22Rv1 (cell line): Measurements from ENCODE around the gene IL1R1.

Experiments
- H3K27ac ChIP-seq: fragments of 450-650 bp; 2 replicates; pipeline ENCODE4 v1.5.1; 2017
- ZFX ChIP-seq: fragments of 450-650 bp; IDR thresholded peaks from 2 replicates; pipeline ENCODE4 v1.6.1; 2017; ENCODE audit warnings: antibody characterized with exemption, borderline replicate concordance
- TF ChIP-seq, protein P1 (sequence below): fragments of 450-650 bp; IDR thresholded peaks from 2 replicates; pipeline ENCODE4 v1.5.1; 2017; ENCODE audit warnings: mild to moderate bottlenecking

The IL1R1 gene

DNA sequence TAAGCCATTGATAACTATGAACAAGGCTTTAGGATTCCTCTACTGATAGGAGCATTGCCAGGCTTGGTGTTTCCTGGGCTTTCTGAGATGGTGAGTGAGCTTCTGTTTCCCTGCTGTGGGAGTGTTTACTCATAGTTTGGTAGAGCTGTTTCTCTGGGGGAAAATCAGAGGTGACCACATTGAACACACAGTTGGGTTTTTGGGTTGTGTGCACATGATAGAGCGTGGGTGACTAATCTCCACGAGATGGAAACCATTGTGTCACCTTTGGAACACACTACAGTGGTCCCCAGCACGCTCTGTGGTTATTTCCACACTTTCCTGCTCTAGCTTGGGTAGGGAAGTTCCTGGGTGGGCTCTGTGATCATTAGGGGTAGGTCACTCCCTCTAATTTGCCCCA lies 5.4 kb downstream of the IL1R1 start:
- TF ChIP-seq ZFX = no peak
- TF ChIP-seq, protein P1, sequence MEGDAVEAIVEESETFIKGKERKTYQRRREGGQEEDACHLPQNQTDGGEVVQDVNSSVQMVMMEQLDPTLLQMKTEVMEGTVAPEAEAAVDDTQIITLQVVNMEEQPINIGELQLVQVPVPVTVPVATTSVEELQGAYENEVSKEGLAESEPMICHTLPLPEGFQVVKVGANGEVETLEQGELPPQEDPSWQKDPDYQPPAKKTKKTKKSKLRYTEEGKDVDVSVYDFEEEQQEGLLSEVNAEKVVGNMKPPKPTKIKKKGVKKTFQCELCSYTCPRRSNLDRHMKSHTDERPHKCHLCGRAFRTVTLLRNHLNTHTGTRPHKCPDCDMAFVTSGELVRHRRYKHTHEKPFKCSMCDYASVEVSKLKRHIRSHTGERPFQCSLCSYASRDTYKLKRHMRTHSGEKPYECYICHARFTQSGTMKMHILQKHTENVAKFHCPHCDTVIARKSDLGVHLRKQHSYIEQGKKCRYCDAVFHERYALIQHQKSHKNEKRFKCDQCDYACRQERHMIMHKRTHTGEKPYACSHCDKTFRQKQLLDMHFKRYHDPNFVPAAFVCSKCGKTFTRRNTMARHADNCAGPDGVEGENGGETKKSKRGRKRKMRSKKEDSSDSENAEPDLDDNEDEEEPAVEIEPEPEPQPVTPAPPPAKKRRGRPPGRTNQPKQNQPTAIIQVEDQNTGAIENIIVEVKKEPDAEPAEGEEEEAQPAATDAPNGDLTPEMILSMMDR = no peak
- no peak overlapping the region for H3K27ac ChIP-seq

DNA sequence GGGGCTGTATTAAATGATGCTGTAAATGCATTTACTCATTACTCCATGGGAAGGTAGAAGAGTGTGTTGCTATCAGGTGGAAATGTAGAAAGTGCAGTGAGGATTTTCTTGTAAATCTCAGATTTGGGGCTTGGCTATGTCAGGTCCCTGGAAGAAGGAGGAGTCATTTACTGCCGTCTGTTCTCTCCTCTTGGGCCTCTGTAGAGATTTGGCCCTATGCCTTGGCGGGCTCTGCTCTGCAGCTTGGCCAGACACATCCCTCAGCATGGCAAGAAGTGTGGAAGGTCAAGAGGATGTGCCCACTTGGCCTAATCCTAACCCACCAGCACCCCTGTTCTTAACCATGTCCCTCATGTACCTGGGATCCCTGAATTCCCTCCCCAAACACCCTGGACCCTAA lies 6.7 kb downstream of the IL1R1 start:
- TF ChIP-seq ZFX = no peak
- TF ChIP-seq, protein P1 = no peak
- H3K27ac ChIP-seq = no peak overlapping the region

DNA sequence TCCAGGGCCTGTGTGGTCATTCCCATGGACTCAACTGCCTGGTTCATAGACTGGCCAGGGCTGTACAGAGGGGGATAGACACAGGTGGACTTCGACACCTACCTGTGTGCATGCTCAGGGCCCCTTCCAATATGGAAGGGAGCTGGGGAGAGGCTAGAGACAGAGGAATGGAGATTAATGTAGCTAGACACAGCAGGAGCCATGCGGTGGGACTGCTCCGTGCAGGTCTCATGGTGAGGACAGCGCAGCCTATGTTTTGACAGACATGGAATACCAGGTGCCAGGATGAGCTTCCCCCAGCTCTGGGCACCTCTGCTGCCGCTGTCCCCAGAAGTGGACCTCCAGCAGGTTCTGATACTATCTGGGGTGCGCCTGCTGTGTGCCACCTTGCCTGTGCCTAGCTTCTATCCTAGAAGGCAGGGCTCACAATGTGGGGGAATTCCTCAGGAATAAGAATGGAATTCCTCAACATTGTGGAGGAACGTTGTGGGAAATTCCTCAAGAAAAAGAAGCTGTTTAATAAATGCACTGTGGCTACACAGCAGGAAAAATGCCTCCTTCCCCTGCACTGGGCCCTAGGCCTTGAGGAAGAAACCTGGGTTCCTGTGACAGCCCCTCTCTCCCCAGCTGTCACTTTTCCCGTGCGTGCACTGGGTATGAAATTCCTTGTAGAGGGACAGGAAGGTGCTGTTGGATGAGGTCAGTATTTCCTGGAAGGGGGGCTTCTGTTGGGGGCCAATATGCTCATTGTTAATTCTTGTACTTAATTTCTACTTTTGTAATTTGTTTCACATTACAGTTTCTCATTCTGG lies 7.3 kb downstream of the IL1R1 start:
- no peak overlapping the region for H3K27ac ChIP-seq
- TF ChIP-seq, protein P1 = no peak
- no peak for TF ChIP-seq ZFX

DNA sequence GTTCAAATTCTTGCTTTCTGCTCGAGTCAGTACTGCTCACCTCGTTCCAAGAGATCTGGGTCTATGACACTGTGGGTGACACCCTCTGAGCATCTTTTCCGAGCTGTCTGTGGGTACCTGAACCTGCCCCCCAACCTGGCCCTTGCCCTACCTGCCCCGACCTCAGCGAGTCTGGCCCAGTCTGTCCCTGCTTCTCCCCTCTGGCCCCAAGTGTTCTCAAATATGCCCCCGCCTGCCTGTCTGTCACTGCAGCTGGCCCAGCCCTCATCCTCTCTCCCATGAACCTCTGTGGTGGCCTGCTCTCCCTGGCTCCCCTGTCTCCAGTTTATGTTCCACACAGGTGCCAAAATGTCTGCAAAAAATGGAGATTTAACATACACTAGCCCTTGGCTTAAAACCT lies 11.8 kb downstream of the IL1R1 start:
- TF ChIP-seq, protein P1 = no peak
- TF ChIP-seq ZFX = no peak
- no peak overlapping the region for H3K27ac ChIP-seq

DNA sequence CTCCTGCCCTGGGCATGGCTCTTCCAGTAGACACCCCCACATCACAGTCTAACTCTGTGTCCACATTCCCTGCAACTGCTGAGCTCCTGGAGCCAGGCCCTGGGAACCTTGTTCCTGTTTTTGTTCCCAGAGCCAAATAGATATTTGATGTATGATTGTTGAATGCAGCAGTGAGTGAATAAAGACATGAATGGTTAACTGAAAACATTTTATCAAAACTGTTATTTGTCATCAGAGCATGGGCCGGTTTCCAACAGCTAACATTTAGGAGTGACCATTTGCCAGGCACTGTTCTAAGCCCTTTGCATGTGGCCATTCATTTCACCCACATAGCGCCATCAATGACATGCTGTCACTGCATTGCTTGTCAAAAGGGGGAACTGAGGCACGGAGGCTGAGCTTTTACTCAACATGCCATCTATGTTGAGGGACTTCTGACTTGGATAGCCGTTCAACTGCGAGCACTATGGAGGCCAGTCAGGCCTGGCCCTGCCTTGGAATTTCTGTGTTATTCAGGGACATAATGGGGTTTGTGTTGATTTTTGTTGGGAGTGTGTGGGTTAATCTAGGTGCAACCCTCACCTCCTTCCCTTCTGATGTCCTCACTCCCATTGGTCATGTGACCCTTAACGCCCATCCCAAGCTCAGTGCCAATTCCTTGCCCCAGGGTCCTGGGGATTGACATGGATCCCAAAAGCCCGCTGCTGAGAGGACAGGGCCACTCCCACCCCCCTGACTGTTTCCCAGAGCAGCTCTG lies 12.6 kb downstream of the IL1R1 start:
- H3K27ac ChIP-seq = no peak overlapping the region
- no peak for TF ChIP-seq ZFX
- TF ChIP-seq, protein P1 = no peak

DNA sequence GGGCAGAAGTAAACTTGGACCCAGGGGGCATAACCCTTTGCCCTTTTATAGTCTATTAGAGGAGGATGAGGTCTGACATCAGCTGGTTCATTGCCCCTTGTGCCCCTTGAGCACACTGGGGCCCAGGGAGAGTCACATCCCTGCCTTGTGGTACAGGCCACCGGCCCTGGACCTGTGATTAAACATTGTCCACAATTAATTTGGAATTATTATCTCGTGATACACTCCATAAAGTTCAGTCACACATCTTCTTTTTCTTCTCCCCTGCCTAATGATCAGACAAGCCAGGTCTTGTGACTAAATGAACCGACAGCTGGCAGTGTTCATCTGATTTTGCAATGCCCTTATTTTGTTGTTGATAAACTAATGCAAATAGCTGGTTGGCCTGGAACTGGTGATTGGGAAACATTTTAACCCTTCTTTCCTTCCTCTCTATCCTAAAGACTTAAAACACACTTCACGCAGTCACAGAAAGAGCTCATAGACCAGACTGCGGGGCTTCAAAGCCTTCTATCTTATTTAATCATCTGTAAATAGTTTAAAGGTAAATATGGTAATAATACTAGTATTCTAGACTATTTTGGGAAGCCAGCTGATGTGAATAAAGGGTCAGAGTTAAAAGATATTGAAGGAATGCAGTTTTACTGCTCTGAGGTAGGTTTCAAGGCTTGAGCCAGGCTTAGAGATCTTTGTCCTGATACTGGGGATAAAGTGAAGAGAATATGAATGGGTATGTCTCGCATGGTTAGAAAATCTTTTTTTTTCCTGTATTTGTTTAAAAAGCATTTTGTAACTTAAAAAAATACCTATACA lies 13.4 kb downstream of the IL1R1 start:
- no peak overlapping the region for H3K27ac ChIP-seq
- no peak for TF ChIP-seq ZFX
- TF ChIP-seq, protein P1 = no peak
